GM18861 (cell line): Measurements from ENCODE around the gene CDC25A.
"Not testable (repeated sequence)": the region's sequence is repeated elsewhere in the genome, so short reads cannot be mapped to it uniquely, and the experiment has no call there.

Experiments
- ATAC-seq: cut with Tn5 transposase; IDR thresholded peaks from one replicate; pipeline ENCODE4 v1.9.1; 2021; ENCODE audit not compliant: unreplicated experiment

CDC25A gene

DNA sequence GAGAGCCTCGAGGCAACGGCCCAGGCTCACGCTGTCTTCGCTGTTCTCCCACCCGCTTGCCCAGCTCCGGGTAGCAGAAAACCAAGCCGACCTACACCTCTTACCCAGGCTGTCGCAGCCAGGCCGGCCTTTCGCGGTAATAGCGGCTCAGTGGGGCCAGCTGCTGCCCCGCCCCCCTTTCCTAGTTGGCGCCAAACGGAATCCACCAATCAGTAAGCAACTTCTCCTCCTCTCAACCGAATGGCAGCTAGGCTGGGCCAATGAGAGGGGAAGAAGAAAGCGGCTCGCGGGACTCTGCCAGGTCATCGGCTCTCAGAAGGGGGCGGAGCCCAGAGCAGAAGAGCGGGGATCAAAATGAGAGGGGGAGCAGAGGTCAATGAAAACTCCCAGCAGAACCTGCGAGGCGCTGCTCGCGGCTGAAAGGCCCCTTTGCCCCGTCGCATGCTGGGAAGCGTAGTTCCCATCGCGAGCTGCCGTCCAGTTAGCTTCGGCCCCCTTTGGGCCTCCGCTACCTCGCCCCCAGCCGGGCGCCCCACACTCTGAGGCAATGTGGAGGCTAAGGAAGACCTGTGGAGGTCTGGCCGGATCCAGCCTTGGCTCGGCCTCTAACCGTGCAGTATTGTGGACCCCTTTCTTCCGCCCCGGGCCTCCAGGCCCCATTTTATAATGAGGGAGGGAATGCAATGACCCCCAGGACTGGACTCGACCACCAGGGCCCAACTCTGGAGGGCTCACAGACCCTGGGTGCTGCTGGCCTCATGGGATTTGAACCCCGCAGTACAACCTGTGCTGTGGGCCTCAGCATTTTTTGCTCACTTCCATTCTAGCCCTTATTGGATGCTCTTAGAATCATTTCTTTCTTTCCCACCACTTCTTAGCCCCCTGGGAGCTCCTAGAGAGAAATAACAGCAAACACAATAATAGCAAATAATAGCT lies at the start of gene CDC25A:
CDC25A (minus strand) TSS at position 152 of the 936 bp plus-strand sequence. CDS start 470 bp downstream, outside the sequence.
- ATAC-seq: peak; percentile 91

DNA sequence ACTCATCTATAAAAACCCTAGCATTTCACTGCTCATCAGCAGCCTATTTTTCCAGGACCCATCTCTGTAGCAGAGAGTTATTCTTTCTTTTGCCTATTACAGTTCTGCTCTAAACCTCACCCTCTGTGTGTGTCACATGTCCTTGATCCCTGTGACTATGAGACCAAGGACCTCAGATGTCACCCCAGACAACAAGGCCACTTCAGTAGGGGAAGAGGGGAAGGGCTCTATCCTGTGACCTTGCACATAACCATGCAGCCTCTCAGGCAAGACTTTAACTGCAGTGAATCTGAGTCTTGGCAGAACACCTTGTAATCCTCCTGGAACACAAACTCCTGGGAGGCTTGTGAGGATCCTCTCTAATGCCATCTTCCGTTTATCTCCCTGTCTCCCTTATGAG lies 48.3 kb upstream of the CDC25A start:
- ATAC-seq: no peak

DNA sequence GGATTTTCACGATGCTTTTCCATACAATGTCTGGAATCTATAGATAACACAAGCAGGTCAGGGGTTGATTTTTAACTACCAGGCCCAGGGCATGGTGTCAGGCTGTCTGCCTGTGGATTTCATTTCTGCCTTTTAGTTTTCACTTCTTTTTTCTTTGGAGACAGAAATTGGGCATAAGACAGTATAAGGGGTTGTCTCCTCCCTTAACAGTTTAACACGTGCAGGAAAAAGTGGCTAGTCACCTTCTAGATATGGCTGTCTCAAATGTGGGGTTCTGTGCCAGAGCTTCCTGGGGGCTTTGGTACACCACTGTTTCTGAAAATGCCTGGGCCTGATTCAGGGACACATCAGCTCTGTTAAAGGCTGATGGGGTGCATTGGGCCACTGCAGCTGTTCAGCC lies 45.3 kb upstream of the CDC25A start:
- no peak for ATAC-seq

DNA sequence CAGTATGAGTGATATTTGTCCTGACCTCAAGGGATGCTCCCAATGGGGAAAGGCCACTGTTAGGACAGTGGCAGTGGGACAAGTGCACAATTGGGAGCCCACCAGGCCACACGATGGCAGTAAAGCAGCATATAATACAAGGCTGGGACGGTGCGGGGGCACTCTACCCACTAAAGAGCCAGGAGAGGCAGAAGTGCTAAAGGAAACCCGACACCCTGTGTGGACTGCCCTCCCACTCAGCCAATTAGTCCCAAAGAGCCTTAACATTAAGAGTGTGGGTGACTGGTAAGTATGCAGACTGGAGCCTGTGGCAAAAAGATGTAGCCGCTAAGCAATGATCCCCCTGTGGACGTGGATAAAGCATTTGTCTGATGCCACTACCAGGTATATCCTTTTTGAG lies 44.5 kb upstream of the CDC25A start:
- ATAC-seq: no peak

DNA sequence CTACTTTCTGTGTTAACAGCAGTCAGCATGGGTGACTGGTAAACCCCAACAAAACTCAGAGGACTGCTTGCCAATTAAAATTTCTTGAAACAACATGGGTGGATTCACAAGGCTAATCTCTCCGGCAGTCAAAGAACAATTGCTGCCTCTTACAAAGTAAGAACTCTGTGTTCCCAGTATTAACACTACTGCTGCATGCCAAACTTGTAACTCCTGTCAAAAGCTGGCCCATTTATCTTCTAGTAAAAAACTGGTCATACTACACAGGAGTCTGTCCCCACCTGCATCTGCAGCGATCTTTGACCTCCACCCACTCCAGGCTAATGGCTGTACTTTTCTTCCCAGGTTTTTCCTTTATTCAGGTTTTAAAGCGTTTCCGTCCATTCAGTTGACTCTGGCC lies 44.0 kb upstream of the CDC25A start:
- no peak for ATAC-seq

DNA sequence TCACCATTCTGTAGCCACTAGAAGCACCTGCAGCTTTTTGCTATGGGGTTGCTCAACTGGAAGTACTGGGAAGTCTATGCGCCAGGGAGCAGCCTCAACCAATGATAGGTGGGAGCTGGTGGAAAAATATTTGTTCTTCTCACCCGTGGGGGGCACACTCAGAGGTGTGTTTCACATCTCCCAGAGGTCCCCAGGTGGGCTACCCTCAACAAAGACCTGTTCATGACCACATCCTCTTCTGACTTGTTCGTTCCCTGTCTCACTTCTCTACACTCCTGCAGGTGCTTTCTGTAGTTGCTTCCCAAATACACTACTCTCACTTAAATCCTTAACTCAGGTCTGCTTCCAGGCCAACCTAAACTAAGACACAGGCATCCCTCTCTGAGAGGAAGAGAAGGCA lies 38.7 kb upstream of the CDC25A start:
- ATAC-seq: no peak

DNA sequence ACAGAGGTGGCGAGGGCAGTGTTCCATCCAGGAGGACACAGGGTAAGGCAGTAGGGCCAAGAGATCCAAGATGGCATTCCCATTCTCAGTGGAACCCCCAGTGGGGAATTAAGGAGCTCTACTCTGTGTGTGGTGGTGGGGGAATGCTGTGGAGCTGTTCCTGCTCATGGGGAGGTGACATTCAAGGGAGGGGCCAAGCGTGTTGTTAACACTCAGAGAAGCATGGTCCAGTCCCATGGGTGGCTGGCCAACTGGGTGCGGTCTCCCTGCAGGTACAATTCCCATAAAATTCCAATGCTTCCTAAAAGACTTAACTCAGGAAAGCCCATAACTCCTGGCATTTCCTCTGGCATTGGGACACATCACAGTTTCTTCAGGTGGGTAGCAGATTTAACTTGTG lies 37.4 kb upstream of the CDC25A start:
- ATAC-seq: no peak

DNA sequence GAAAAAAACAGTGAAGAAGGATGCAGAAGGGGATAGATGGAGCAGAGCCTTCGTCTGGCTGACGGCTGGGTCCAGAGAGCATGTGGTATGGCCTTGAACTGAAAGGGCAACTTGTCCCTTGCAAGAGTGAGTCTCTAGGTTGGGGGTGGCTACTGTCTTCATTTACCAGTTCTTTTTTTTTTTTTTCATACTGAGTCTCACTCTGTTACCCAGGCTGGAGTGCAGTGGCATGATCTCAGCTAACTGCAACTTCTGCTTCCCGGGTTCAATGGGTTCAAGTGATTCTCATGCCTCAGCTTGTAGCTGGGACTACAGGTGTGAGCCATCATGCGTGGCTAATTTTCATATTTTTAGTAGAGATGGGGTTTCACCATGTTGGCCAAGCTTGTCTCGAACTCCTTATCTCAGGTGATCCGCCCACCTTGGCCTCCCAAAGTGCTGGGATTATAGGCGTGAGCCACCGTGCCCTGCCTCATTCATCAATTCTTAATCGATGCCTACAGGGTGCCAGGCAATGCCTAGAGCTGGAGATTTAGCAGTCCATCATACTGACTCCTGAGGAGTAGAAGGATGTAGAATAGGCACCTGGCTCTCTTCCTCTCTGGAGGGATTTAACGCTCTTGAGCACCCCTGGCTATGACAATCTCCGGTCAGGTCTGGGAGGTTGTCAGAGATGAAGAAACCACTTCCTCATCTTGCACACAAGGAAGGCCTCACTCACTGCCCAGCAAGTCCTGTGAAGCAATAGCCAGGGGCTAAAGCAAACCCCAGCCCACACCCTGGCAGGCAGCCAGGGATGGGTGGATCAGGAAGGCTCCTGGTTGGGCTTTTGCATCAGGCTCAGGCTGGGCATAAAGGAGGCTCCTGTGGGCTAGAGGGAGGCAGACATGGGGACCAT lies 34.6 kb upstream of the CDC25A start, which contains the start of gene CAMP:
CAMP (plus strand) TSS at position 880 of the 898 bp plus-strand sequence; CDS start at position 897, 17 bp downstream.
- ATAC-seq: peak; percentile 61

DNA sequence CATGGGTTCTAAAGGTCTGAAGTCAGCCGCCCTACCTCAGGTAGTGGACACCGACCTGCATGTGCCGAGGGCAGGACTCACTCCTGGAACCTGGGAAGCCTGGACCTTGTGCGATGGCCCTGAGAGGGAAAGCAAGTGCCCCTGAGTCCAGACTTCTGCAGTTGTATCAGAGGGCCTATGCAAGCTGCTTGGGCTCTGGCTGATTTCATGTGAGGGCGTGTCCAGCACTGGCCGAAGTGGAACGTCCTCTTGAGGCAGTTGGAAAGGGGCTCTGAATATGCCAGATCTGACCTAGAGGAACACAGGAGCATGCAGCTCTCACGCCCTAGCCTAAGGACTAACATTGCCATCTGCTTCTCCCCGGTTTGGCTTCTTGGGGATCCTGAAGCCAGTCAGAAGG lies 32.5 kb upstream of the CDC25A start:
- ATAC-seq: no peak

DNA sequence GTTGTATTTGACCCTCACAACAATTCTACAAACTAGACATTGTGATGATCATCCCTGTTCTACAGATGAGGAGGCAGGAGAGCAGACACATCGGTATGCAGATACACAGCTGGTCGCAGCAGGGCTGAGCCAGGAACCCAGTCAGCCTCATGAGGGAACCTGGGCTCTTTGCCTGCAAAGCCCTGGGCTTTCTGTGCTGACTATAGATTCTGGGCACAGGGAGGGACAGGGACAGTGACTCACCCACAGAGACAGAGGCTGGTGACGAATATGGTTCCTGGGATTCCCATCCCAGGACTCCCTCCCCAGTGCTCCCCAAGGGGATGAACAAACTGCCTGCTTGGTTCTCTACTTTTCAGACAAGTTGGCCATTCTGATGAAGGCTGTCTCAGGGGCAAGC lies 31.3 kb upstream of the CDC25A start:
- ATAC-seq: no peak

DNA sequence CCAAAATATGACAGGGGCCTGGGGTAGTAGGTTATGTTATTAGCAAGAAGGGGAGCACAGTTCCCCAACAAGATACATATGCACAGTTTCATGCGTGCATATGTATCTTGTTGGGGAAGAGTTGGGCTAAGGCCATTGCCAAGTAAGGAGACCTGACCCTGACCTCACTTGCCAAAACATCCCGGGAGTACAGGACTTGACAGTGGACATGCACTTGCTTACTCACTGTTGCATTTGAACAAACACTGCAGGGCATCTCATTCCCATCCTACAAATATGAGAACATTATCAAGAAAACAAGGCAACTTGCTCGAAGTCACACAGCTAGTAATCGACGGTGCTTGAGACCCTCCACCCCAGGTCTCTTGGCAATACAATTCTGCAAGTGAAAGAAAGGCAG lies 30.3 kb upstream of the CDC25A start:
- no peak for ATAC-seq

DNA sequence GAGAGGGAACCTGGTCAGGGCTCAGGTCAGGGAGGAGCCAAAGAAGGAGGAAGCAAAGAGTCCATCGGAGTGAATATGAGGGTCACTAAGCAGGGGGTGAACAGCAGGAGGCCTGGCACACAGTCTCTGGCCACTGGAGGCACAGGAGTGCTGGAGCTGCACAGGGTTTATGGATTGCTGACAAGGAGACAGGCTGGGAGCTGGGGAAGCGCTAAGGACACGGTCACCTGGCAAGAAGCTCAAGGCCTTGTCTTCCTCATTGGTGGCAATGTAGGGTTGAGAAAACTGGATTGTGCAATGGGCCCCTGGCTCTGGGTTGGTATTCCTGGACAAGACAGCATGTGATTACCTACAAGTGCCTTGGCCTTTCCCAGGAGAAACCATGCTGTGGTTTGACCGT lies 29.2 kb upstream of the CDC25A start:
- no peak for ATAC-seq

DNA sequence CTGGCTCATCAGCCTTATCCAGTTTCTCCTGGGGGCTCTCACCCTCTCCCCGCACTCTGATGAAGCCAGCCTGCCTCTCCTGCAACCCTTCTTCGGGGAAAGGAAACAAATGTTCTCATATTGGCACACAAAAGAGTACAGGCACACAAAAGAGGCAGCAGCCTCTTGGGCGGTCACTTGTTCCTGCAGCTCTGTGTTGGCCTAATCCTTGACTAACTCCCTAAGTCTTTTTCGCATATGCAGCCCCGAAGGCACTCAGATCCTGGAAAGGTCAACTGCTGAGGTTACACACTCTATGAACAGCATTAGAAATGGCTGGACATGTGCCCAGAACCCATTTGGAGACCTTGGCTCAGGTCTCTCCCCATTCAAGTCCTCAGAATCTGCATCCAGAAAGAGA lies 27.7 kb upstream of the CDC25A start:
- no peak for ATAC-seq

DNA sequence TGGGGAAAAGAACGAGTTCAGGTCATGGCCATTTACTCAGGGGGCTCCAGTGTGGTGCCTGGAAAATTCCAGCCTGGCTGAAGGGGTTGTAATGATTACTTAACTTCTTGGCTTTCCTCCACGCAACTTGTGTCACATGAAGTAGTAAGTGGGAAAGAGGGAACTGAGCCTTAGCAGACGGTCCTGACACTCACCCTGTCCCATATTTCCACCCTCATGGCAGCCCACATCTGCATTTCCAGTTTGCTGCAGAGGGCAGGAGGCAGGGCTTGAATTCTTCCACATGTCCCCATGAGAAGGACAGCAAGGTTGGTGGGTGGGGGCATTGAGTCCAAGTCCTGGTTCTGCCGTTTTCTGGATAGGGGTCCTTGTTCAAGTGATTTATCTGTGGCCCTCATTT lies 27.2 kb upstream of the CDC25A start:
- ATAC-seq: no peak

DNA sequence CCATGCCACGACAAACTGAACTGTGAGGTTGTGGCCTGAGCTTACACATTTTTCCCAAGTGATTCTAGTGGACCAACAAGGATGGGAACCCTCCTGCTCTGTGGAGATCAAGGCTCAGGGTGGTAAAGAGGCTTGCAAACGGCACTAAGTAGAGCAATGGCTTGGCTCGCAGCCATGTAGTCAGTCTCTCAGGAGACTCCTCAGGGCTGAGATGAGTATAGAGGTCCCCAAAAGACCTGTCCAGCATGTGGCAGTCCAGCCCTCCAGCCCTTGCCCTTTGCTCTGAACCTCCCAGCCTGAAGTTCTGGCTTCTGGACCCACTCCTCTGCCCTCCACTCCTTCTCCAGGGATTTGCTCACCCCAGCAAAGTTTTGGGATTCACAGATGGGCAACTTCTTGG lies 26.8 kb upstream of the CDC25A start:
- no peak for ATAC-seq

DNA sequence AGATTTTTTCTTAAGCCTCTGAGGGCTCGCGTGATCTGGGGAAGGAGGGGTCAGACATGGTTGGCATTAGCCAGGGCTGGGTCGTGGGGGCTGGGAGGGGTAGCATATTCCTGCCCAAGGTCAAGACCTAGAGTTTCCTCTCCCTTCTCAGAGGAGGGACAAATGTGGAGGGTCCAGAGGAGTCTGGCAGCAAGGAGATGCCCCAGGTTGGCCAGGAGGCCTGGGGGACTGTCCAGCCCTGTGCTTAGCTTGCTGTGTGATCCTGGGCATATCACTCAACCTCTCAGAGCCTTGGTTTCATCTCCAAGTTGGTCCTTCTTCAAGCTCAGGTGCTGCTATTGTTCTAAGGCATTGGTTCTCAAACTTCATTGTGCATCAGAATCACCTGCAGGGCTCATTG lies 26.0 kb upstream of the CDC25A start:
- no peak for ATAC-seq

DNA sequence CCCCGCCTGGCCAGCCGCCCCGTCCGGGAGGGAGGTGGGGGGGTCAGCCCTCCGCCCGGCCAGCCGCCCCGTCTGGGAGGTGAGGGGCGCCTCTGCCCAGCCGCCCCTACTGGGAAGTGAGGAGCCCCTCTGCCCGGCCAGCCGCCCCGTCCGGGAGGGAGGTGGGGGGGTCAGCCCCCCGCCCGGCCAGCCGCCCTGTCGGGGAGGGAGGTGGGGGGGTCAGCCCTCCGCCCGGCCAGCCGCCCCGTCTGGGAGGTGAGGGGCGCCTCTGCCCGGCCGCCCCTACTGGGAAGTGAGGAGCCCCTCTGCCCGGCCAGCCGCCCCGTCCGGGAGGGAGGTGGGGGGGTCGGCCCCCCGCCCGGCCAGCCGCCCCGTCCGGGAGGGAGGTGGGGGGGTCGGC lies 23.6 kb upstream of the CDC25A start:
- not testable (repeated sequence) for ATAC-seq

DNA sequence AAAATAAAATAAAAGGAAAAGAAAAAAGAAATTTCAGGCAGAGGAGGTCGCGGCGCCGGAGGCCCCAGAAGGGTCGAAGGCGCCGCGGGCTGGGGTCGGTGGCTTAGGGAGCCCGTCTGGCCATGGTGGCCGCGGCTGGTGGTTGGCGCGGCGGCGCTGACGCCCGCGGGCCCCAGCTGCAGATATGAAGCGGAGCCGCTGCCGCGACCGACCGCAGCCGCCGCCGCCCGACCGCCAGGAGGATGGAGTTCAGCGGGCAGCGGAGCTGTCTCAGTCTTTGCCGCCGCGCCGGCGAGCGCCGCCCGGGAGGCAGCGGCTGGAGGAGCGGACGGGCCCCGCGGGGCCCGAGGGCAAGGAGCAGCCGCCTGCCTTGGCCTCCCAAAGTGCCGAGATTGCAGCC lies 22.3 kb upstream of the CDC25A start:
- ATAC-seq: not testable (repeated sequence)

DNA sequence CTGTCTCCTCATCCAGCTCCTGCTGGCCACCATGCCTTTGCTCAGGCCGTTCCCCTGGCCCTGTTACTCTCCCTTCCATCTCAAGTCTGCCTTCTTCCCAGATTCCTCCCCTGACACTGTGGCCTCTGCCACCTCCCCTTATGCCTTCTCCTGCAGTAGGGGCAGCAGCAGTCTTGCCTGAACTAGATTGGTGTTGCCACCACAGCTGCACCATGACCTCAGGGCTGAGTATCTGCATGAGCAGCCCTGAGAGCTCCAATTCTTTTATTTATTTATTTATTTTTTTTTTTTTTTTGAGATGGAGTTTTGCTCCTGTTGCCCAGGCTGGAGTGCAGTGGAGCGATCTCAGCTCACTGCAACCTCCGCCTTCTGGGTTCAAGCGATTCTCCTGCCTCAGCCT lies 21.2 kb upstream of the CDC25A start:
- ATAC-seq: no peak

DNA sequence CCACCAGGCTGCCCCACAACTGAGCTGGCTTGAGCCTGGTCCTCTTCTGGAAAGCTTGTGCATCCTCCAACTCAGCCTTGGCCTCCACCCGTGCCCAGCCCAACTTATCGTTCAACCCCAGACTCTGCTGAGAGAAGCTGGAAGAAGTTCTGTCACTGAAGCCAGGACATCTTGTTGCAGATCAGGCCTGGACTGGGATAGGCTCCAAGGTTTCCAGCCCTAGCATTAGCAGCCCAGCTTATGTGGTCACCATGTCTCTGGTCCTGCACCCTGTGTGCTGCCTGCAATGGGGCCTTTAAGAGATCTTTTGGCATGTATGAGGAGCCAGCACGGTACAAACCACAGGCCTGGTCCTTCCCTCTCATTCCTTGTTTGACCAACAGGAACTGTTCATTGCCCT lies 19.9 kb upstream of the CDC25A start:
- ATAC-seq: no peak

DNA sequence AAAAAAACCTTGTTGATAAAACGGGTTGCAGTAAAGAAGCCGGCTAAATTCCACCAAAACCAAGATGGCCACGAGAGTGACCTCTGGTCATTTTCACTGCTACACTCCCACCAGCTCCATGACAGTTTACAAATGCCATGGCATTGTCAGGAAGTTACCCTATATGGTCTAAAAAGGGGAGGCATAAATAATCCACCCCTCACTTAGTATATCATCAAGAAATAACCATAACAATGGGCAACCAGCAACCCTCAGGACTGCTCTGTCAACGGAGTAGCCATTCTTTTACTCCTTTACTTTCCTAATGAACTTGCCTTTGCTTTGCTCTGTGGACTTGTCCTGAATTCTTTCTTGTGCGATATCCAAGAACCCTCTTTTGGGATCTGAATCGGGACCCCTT lies 14.4 kb upstream of the CDC25A start:
- ATAC-seq: no peak

DNA sequence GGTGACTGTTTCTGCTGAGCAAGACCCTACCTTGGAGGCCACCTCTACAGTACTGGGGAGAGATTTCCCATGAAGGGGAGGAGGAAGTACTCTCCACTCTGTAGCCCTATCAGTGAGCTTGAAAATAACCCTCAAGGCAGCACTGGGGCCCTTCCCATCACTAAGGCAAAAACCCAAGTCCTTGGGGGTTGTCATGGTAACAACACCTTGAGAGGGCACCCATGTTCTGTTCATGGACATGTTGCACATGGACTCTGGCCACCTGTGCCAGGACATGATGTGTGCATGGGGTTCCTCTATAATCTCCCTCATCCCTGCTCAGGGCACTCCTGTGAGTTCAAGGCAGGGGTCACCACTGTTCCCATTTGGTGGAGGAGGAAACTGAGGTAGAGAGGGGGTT lies 10.9 kb upstream of the CDC25A start:
- no peak for ATAC-seq
